HG02970 (cell line): ENCODE results near the gene CPEB3.
A peak's percentile ranks its signal among the peaks of the same experiment; 100 is the strongest.

Experiments used
- ATAC-seq: cut with Tn5 transposase; IDR thresholded peaks from one replicate; pipeline ENCODE4 v1.9.1; 2021; ENCODE audit warnings: mild to moderate bottlenecking, moderate library complexity, moderate number of reproducible peaks; ENCODE audit not compliant: unreplicated experiment, low FRiP score

The CPEB3 gene

DNA sequence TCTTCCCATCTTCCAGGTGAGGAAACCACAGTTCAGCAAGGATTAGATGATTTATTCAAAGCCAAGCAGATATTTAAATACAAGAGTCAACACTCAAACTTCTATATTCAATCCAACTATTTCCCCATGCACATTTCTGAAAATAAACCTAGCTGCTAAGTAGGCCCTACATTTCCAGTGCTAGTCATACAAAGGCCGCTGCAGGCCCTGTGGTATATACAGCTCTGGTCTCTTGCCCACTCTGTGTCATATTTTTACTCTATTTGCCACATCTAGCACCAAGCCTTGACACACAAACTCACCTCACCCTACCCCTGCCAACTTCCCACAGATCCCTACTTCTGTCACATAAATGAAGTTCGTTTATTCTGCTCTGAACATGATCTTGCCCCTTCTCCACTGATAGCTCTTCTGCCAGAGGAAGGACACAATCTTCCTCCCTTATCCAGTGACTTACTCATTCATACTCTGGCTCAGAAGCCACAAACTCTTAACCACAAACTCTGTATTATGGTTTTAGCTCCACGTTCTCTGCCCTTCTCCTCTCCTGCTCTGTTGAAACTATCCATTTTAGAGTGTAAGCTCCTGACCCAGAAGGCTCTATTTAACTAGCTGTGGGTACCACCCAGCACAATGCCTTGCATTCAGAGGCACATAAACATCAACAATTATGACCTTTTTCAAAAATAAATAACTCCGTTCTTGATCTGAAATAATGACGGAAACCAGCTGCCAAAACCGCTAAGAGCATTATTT is 180.7 kb downstream of the CPEB3 start:
- no peak for ATAC-seq

- no peak for ATAC-seq
Observed at GRCh38 chr10:92108747-92109146, 182.1 kb downstream of the CPEB3 start.

DNA sequence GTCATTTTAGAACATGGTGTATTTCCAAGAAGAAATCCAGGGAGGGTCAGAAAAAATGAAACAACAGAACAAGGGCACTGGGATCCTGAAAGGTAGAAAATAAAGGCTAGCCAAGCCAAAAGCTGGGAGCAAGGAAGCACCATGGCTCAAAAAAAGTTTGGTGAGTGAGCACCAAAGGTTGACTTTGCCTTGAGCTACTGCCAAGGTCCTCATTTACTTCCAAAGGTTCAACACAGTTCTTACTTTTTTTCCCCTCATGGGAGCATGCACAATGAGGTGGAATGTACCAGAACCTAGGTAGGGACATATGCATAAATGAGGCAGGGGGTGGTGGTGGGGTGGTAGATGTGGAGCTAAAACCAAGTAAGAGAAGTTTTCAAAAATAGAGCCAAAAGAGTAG is 182.8 kb downstream of the CPEB3 start:
- no peak for ATAC-seq

DNA sequence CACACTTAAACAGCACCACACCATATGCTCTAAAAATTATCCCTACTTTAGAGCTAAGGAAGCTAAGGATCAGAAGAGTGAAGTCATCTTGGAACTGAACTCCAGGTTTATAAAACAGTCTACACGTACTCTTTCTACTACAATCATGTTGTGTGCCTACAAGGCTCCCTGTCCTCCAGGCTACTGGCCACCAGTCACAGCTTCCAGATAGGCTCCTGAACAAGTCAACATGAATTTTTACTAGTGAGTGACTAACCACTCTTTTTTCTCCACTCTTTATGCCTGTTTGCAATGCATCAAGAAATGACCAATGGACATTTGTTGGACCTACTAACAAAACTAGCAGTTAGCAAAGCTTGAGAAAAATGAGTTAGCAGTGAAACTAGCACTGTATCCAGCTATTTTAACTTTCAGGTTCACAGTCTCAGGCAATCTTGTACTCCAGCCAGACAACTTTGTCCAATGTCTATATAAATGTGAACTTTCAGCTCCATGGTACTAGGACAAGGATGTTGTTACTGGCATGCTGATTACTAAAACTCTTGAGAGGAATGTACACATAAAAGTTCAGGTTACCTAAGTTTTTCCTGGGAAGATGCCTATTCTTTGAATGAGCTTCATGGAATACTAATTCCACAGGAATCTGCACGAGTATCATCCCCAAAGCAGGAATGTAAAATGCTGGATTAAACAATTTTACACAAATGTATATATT is 187.3 kb downstream of the CPEB3 start:
- no peak for ATAC-seq

GRCh38 chr10:92102601-92103213 is 188.2 kb downstream of the CPEB3 start:
- no peak for ATAC-seq

DNA sequence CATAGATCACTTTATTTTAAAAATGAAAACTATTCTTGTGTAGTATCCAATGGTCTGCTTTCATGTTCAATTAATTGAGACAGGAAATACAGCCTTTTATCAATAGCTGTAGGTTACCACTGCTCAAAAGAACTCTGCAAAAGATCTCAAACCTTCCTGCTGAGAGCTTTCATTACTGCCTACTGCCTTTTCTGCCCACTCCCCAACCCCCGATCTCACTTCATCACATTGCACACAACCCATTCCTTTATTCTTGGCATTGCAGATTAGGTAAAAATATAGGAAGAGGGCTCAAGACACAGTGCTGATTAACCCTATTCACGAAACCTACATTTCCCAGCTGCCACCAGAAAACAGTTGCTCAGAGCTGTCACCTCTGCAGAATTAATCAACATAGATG is 195.9 kb downstream of the CPEB3 start:
- ATAC-seq: no peak

DNA sequence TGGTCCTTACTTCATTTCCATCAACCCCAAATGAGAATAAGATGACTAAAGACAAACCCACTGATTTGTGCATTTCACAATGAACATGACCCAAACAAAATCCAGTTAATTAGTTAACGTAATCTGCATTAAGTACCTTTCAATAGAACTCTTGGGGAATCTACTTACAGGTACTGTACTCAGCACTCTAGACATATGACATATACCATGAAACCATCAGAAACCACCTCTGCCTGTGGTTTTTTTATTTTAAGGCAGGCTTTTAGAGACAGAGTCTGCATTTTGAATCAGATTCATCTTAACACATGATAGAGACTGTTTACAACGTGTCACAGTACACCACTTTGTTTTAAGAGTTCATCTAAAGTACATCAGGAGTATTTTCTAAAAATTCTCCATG is 198.9 kb downstream of the CPEB3 start:
- no peak for ATAC-seq

DNA sequence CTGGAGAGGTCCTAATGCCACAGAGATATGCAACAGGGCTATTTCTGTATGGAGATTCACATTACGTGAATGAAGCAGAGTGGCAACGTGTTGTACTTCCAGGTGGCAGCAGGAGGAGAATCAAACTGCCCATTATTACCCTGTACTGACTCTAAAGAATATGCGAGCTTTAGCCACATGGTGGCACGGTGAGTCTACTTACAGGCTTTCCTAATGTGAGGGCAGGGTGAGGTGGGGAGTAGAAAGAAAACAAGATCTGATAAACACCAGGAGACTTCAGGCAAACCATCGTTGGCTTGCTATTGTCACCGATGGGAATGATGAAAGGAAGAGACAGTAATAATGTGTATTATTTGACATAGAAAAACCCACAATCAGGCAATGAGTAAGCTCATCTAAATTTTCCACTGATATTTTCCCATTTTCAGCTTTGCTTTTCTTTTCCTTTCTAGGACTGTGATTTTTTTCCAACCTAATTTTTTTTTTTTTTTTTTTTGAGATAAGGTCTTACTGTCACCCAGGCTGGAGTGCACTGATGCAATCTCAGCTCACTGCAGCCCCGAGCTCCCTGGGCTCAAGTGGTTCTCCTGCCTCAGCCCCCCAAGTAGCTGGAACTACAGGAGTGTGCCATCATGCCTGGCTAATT is 203.0 kb downstream of the CPEB3 start:
- peak; percentile 58 for ATAC-seq

GRCh38 chr10:92082583-92083280 is 208.1 kb downstream of the CPEB3 start:
- no peak for ATAC-seq

DNA sequence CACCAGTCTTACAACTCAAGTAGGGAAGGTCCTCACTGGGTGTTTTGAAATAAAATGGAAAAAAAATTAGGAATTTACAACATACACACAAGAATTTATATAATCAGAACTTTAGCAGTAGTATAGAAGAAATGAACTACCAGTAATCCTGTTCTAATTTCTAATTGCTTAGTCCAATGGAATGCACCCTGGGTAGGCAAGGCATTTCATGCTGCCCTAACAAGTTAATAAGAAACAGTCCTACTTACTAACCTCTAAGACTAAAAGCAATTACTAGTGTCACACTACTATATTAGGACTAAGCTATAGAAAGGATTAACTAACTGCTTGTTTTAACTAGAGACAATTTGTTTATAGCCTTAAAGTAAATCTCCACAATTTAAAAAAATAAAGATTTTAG is 209.2 kb downstream of the CPEB3 start:
- ATAC-seq: no peak

DNA sequence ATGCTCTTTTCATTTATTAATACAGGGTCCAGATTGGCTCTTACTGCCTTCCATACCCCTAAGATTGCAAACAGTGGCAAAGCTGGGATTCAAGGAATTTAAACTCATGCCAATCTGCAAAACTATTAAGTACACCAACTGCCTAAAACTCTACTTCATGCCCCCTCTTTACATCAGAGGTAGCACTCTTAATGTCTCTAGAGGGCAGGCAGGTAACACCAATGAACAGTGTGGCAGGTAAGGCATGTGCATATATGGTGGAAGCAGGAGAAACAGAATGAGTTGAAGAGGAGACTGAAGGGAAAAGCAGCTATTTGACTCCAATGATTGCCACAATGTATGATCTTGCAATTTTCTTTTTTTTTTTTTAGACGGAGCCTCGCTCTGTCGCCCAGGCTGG is 210.6 kb downstream of the CPEB3 start:
- ATAC-seq: no peak

DNA sequence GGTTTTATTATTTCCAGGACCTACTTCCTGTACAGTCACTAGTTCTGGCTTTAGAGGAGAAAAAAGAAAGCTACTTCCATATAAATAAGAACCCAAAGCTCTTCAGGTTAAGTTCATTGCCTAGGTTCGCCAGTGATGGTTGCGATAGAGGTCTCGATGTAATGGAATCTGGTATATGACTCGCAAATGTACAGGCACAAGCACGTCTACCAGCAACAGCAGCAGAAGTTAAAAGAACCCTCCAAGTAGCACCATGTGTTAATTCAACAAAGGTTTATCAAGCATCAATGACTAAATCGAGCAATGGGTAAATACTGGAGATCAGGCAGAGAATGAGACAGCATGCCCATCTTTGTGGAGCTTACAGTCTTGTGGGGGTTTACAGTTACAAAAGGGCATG is 211.9 kb downstream of the CPEB3 start:
- no peak for ATAC-seq

DNA sequence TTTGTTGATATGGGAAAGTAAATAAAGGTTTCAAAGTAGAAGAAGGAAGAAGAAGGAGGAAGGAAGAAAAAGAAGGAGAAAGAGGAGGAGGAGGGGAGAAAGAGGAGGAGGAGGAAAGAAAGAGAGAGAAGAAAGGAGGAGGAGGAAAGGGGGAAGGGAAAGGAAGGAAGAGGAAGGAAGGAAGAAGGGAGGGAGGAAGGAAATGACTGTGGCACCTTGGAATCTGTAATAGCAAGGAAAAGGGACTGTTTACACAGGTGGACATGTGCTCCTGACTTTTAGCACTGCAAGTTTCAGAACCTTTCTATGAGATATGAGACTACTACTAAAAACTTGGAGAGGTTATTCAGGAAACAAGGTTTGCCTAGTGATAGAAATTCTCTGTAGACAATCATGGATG is 214.2 kb downstream of the CPEB3 start:
- ATAC-seq: no peak

DNA sequence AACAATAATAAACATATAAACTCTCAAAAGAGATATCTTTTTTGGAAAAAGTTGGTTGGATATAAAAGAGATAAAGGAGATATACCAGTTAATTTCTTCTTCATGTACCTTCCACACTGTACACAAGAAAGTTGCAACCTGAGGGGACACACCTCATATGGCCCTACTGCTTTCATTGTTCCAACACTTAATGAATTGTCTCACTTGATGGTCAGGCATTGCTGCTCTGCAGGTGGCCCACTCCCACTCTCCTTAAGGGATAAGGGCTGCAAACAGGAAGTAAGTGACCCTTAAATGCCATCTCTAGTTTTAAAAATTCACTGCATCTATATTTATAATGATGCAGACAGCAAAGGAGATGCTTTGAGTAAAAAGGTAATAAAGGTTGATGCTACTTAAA is 215.0 kb downstream of the CPEB3 start:
- no peak for ATAC-seq

- no peak for ATAC-seq
Observed at GRCh38 chr10:92074126-92074887, 216.6 kb downstream of the CPEB3 start.

DNA sequence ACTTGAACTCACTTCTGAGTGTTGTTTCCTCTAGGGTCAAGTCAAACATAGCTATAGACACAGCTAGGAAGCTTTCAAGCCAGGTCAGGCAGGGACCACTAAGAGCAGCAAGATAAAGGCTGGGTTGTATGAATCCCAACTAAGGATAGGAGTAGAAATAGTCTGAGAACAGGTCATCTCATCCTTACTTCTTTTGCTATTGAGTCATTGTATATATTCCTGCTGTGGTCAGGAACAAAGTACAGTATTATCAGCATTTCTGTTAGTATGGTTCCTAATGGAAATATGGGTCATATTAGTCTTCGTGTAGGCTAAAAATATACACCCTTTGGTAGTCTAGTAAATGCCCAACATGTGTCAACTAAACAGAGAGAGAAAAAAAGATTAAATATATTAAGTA is 222.0 kb downstream of the CPEB3 start:
- ATAC-seq: no peak

DNA sequence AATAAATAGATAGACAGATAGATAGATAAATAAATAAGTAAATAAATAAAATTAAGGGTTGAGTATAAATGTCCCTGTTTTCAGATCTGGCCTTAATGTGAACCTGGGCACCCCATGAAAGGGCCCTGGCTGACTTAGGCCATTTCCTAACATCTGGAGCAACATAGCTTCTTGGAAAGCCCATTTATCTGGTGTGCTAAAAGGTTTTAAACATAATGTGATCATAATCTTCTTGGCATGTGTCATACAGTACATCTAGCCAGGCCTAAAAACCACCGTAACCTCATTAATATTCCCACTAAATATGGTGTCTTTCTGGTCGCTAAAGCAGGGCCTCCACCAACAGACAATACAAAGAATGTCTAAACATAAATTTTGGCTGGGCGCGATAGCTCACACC is 224.5 kb downstream of the CPEB3 start:
- ATAC-seq: no peak

DNA sequence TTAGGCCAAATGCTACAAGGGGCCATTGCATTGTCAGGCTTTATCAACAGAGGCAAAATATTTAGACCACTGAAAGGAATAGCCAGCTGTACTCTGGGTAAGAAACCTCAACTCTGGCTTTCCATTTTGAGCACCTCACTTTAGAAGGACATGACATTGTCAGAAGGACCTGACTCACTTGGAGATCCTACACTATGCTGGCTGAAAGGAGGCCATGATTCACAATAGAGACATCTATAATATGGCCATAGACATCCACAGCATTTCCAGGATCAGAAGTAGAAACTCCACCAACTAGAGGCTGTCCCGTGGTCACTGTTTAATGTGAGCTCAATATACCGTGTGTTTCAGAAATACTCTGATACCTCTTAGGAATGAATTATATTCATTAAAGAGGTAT is 226.4 kb downstream of the CPEB3 start:
- ATAC-seq: no peak

DNA sequence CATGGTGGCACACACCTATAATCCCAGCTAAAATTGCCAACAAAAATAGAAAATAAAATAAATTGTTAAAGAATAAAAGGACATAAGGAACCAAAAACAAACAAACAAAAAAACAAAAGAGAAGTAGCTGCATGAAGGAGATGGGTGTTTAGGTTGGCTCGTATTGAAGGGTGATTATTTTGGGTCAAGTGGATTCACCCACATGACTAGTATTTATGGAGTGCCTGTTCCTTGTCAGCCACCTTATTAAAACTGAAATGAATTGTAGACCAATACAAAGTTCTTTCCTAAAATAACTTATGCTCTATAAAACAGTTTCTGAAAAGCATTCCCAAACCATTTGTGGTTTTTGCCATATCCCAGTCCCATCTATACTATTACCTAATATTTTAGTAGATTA is 228.6 kb downstream of the CPEB3 start:
- ATAC-seq: no peak

- ATAC-seq: no peak
Observed at GRCh38 chr10:92054807-92055206, 236.1 kb downstream of the CPEB3 start.
